HG03565 (cell line): Measurements from ENCODE around the gene SCP2.
"Not testable (repeated sequence)": the region's sequence is repeated elsewhere in the genome, so short reads cannot be mapped to it uniquely, and the experiment has no call there.

ENCODE experiments used
- ATAC-seq: cut with Tn5 transposase; IDR thresholded peaks from one replicate; pipeline ENCODE4 v1.9.1; 2021; ENCODE audit warnings: mild to moderate bottlenecking, moderate library complexity; ENCODE audit not compliant: unreplicated experiment

Gene SCP2

GRCh38 chr1:52916241-52916975 lies 10.7 kb upstream of the SCP2 start:
- ATAC-seq: no peak

DNA sequence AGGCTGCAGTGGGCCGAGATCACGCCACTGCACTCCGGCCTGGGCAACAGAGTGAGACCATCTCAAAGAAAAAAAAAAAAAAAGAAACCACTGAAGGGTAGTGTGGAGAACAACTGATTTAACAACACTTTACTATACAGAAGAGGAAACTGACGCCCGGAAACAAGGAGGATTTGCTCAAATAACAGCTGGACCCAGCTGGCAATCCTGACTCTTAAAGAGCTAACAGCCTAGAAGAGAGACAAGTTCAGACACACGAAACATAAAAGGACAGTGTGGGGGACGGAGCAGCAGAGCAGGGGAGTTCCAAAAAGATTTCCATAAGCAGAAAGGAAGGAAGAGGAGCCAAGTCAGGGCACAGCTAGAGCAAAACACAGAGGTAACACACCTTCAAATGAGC lies 9.9 kb upstream of the SCP2 start:
- no peak for ATAC-seq

DNA sequence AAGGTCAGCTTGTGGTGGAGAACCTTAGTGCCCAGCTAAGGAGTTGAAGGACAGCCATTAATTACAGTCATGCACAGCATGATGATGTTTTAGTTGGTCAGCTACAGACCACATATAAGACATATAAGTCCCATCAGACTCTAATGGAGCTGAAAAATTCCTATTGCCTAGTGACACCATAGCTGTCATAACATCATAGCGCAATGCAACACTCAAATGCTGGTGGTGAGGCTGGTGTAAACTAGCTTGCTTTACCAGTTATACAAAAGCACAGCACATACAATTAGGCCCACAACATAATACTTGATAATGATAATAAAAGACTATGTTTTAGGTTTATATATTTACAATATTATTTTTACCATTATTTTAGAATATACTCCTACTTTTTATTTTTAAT lies 9.5 kb upstream of the SCP2 start:
- ATAC-seq: no peak

- no peak for ATAC-seq
Measured at GRCh38 chr1:52918201-52918600, 8.9 kb upstream of the SCP2 start.

GRCh38 chr1:52919051-52919722 lies 7.9 kb upstream of the SCP2 start:
- ATAC-seq: no peak

DNA sequence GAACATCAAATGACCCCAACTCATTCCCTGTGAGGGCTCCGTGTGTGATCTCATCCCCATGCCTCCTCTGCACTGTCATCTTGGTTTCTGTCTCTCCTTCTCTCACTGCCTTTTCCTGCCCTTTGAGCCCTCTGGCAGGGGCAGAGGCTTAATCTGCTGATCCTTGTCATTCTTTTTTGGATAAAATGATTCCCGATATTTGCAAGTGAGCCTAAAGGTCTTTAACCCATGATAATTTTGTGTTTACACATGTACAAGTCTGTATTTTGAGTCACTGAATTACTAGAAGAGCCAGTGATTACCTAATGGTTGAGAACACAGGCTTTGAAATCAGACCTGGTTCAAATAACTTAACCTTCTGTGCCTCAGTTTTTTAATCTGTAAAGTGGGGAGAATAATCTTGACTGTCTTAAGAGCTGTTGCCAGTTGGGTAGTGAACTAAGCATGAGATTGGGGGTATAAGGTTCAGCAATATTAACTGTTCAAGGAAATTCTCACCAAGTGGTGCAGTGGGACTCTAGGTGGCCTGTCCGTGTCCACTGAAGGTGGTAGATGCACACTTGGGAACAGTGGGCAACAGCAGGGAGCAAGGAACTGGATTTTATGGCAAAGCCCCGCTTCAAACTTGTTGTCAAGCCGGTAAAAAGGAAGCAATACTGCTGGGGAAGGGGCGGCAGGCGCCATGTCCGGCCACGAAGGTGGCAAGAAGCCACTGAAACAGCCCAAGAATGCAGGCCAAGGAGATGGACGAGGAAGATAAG lies 7.2 kb upstream of the SCP2 start:
- no peak for ATAC-seq

- ATAC-seq: no peak
Measured at GRCh38 chr1:52920791-52921291, 6.2 kb upstream of the SCP2 start.

DNA sequence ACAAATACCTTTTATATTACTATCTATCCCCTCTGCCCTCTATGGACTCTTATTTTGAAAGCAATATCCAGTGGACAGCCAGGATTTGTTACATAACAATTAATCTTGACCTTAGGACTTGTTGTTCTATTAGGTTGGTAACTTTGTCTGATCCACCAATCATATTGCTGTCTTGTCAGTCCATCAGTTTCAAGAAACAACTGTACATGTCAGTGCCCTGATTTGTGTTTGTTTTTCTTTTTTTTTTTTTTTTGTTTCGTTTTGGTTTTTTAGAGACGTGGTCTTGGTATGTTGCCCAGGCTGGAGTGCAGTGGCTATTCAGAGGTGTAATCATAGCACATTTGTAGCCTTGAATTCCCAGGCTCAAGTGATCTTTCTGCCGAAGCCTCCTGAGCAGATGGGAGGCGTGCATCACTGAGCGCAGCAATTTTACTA lies 1.5 kb upstream of the SCP2 start:
- ATAC-seq: no peak

GRCh38 chr1:52926864-52927211 lies 238 bp upstream of the SCP2 start:
- ATAC-seq: peak; percentile 23

DNA sequence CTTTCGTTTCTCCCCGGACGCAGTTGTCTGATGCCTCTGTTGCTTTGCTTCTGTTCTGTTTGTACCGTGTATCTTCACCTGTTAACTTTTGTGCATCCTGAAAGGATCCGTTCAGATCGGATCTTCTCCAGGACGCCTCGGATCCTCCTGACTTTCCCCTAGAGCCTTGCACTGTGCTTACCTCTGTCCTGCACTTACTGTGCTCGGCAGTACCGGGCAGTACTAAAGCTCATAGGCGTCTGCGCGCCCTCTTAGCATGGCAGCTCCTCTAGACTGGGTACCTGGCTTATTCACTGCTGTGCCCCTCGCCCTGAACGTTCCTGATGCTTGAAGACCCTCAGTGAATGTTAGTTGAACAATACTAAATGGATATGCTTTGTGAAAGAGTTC lies 934 bp downstream of the SCP2 start:
- ATAC-seq: no peak

DNA sequence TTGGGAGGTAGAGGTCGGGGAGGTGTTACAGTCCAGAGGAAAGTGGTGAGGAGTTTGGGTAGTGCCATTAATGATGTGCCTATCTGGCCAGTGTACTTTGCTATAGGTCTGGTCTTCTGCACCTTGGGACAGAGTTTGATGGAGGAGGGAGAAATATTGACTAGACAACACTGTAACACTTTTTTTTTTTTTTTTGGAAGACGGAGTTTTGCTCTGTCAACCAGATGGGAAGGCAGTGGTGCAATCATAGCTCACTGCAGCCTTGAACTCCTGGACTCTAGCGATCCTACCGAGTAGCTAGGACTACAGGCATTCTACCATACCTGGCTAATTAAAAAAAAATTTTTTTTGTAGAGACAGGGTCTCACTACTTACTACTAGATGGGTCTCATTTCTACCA lies 1.9 kb downstream of the SCP2 start:
- ATAC-seq: no peak

DNA sequence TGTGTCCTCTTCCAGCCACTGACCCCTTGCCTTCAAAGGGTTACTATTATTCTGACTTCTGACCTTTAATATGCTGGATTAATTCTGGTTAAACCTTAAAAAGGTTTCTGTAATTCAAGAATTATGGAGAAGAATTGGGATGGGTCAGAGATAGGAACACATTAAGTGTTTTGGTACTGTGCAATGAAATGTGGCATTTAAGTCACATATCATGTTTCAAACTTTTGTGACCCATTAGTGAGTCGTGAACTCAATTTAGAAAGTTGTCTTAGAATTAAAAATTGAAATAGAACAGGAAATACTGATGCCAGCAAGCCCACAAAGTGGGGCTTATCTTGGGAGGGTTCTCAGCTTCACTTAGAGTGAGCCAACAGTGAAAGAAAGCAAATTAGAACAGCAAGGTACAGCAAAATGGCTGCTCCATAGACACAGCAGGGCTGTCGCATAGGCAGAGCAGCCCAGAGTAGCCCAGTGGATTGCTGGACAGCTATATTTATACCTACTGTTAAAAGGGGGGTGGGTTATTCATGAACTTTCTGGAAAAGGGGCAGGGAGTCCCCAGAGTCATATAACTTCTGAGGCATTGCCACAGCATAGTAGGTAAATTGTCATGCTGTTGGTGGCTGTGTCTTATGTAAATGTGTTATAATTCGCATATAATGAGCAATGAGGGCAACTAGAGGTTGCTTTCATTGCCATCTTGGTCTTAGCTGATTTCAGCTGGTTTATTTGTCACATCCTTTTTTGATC lies 10.5 kb downstream of the SCP2 start:
- no peak for ATAC-seq

GRCh38 chr1:52938183-52938451 lies 11.0 kb downstream of the SCP2 start:
- ATAC-seq: no peak

DNA sequence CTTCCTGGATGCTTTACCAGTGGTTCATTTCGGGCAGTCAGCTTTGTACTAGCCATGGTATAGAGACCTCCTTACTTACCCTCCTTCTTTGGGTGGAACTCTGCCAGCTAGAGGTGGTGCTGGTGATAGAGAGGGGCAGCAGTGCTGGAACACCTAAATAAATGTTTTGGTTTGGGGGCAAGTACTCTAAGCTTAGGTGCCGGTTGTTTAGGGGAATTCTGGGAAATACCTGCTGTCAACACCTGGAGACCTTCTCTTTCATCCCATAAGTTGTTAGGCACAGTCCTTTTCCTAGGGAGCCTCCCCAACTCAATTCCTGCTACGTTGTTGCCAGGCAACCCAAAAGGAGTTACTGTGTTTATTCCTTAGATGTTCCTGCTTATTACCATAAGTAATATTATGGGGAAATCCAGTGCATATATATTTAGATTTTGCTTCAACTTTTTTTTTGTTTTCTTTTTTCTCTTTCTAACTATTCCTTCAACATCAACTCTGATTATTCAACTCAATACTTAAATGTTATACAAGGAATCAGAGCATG lies 16.9 kb downstream of the SCP2 start:
- ATAC-seq: no peak

DNA sequence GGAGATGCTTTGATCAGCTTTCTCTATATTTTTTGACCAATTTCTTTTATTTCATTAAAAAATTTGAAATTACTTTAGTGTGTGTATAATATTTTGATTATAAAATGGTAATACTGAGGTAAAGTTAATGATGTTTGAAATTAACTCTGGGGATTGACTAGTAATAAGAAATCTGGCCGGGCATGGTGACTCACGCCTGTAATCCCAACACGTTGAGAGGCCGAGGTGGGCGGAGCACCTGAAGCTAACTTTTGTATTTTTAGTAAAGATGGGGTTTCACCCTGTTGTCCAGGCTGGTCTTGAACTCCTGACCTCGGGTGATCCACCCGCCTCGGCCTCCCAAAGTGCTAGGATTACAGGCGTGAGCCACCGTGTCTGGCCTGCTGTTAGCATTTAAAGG lies 17.5 kb downstream of the SCP2 start:
- ATAC-seq: no peak

- no peak for ATAC-seq
Measured at GRCh38 chr1:52947490-52947889, 20.4 kb downstream of the SCP2 start.

DNA sequence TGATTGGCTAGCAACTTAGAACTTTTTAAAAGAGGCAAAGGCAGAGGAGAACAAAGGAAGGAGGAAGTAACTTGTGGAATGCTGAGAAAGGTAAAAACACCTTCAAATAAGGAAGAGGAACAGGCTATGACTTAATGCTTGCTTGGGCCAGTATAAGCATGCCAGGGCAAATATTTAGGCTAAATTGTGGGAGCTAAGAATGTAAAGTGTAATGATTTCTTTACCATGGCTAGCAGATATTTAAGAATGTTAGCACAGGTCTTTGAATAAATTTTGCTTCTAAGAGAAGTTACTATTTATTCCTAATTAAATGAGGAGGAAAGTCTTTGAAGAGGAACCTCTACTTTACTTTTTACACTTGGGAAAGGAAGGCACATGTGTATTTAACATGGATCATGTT lies 22.5 kb downstream of the SCP2 start:
- not testable (repeated sequence) for ATAC-seq

DNA sequence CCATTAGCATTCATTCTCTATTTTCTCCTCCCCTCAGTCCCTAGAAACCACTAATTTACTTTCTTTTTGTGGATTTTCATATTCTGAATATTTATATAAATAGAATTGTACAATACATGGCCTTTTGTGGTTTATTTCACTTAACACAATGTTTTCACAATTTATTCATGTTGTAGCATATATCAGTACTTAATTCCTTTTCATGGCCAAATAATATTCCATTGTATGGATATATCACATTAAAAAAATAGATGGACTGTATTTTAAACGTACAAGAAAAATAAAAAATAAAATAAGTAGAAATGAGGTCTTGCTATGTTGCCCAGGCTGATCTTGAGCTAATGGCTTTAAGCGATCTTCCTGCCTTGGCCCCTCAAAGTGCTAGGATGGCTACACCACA lies 25.0 kb downstream of the SCP2 start:
- ATAC-seq: no peak

GRCh38 chr1:52955129-52955970 lies 28.3 kb downstream of the SCP2 start:
- ATAC-seq: no peak

- no peak for ATAC-seq
Measured at GRCh38 chr1:52963101-52963500, 36.0 kb downstream of the SCP2 start.
